ENCODE data around the gene SERINC3.

DNA sequence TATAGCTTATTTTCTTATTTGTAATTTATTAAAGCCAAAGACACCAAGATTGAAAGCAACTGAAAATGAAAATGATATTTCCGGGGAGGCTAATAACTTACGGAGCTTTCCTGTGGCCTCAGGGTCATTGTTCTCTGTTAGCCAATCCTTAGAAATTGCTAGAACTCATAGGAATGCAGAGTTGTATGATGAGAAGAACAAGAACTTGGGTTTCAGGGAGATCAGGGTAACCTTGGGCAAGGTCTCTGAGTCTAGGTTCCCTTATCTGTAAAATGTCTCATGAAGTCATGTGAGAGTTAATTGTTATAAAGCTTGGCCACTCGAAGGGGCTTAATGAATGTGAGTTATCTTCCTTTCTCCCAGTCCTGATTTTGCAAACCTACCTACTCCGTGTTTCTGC, 20.1 kb upstream of the SERINC3 start:
- TF ChIP-seq CTCF (IDR thresholded peaks at IDR 0.05; ENCODE audit: poor library complexity): no peak
- TF ChIP-seq EZH2 (IDR thresholded peaks at IDR 0.05; ENCODE audit: borderline replicate concordance): no peak
